ENCODE results near the gene ZNF74. TPM values are rescaled to one million over a fixed set of nuclear protein-coding genes. Genes with fewer than 3 reads are reported as not detected.

ZNF74 gene
- total and polyA plus RNA-seq, 10 of the 15 experiments (the other 5 are each of a cell fraction or from before 2014, with no cell fraction given): 0.37 to 9.3 (median 5.1) TPM

DNA sequence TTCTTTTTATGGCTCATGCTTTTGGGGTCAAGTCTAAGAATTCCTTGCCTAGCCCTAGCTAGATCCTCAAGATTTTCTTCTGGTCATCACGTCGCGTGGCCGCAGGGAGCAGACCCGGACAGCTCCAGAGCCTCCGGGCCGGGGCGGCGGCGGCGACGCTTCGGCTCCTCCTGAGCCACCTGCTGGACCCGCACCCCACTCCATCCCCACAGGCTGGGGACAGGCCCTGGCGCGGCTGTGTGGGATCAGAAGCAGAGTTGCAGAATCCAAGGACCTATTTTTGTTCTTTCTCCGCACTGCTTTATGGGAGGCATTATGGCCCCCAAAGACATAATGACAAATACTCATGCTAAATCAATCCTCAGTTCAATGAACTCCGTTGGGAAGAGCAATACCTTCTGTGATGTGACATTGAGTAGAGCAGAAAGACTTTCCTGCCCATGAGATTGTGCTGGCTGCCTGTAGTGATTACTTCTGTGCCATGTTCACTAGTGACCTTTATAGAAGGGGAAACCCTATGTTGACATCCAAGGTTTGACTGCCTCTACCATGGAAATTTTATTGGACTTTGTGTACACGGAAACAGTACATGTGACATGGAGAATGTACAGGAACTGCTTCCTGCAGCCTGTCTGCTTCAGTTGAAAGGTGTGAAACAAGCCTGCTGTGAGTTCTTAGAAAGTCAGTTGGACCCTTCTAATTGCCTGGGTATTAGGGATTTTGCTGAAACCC lies 56.0 kb downstream of the ZNF74 start:
- ChIA-PET RAD21 (ENCODE audit: unreplicated experiment) (no interaction called here), CTCF (no interaction called here), POLR2A (no interaction called here), SMC1A (ENCODE audit: uncharacterized antibody, unreplicated experiment) (interaction anchor here (0.6 kb wide), 1 partner anchor 1631 kb away, joined by 4 read pairs; no protein-coding TSS in a partner anchor)
- no TSS peak for BruUV-seq (replicated peaks)
- Histone ChIP-seq H3K9me3 (replicated peaks; ENCODE audit: control insufficient read depth, insufficient read depth, low read length) (no peaks in the 10 kb centered on the region), H3K27ac (ENCODE audit: control insufficient read depth, insufficient read depth) (no peak overlapping the region), H3K9ac (ENCODE audit: control insufficient read depth, insufficient read depth, low read length) (no peak overlapping the region), H3K79me2 (ENCODE audit: control insufficient read depth, insufficient read depth, low read length) (no peaks in the 10 kb centered on the region), H3K4me1 (ENCODE audit: control insufficient read depth, insufficient read depth, low read length) (no peaks in the 10 kb centered on the region), H3K27me3 (replicated peaks in 1 of 2; ENCODE audit: control insufficient read depth in 2 of 2, insufficient read depth in 2 of 2, low read length in 1 of 2) (no peaks in the 10 kb centered on the region), H3K4me3 (no peak overlapping the region), H3K4me2 (ENCODE audit: control insufficient read depth, insufficient read depth) (no peak overlapping the region), H2AFZ (ENCODE audit: control insufficient read depth, low read depth, low read length) (no peak overlapping the region), H3K36me3 (ENCODE audit: control insufficient read depth in 2 of 2, insufficient read depth in 2 of 2, low read length in 1 of 2) (no peaks in the 10 kb centered on the region), H4K20me1 (ENCODE audit: control insufficient read depth, insufficient read depth) (no peaks in the 10 kb centered on the region)
- ATAC-seq (no peak), DNase-seq (ENCODE audit: low read depth, low spot score) (no peak), FAIRE-seq (no peak)
- intact Hi-C loops (cut with micrococcal nuclease; ENCODE audit: unreplicated experiment) (no loop called here), in situ Hi-C loops (cut with MboI) (no loop called here)
- TF ChIP-seq GABPA (IDR thresholded peaks at IDR 0.05; ENCODE audit: low read depth) (no peak), NKRF (conservative IDR thresholded peaks at IDR 0.05) (no peak), MTA3 (IDR thresholded peaks at IDR 0.05; ENCODE audit: borderline replicate concordance, low read length) (no peak), ZBTB40 (IDR thresholded peaks at IDR 0.05; ENCODE audit: borderline replicate concordance) (no peak), ZNF592 (IDR thresholded peaks at IDR 0.05) (no peak), HDAC2 (IDR thresholded peaks at IDR 0.05) (no peak), HCFC1 (IDR thresholded peaks at IDR 0.05; ENCODE audit: low read length) (no peak), SPI1 (IDR thresholded peaks at IDR 0.05; ENCODE audit: borderline replicate concordance, insufficient read depth, low read depth, low read length) (no peak)
- whole genome bisulfite sequencing (ENCODE audit: insufficient coverage, insufficient replicate concordance, low lambda C conversion rate, missing lambda C conversion rate): 96% methylated on average over 9 of the region's 19 CpGs
